Gastrocnemius medialis (tissue), 4 donors: ENCODE results near the gene CCDC102B. TPM values are rescaled to one million over a fixed set of nuclear protein-coding genes. Genes with fewer than 3 reads are reported as not detected.
"Not testable (repeated sequence)": the region's sequence is repeated elsewhere in the genome, so short reads cannot be mapped to it uniquely, and the experiment has no call there.

Experiments used
- ATAC-seq, 2 donors: fragments of 150-250 bp; one replicate each; pipeline ENCODE4 v1.9.1; 2016
- DNase-seq, 2 donors: peaks; one replicate each; pipeline ENCODE4 v3.0.0-alpha.2; 2019
- H3K27ac ChIP-seq, 4 donors: fragments of 200-600 bp; sonication (generic); 1 replicate in 1 of 4; 2 replicates in 3 of 4; pipeline ENCODE4 v1.5.1; 2016 to 2018; ENCODE audit warnings: mild to moderate bottlenecking in 2 of 4, moderate library complexity in 1 of 4
- H3K27me3 ChIP-seq, 3 donors: fragments of 200-600 bp; sonication (generic) in 2 of 3; 1 replicate in 1 of 3; 2 replicates in 2 of 3; pipeline versions ENCODE4 v1.5.1 to v1.6.0; 2016 to 2019; ENCODE audit warnings: mild to moderate bottlenecking in 1 of 3, moderate library complexity in 1 of 3
- H3K36me3 ChIP-seq, 2 donors: fragments of 200-600 bp; sonication (generic) in 1 of 2; one replicate each; pipeline ENCODE4 v1.5.1; 2017 to 2018
- H3K4me1 ChIP-seq, 2 donors: fragments of 200-600 bp; sonication (generic) in 1 of 2; one replicate each; pipeline ENCODE4 v1.5.1; 2016 to 2017; ENCODE audit warnings: mild to moderate bottlenecking in 2 of 2
- H3K4me3 ChIP-seq, 4 donors: fragments of 200-600 bp; sonication (generic) in 3 of 4; 1 replicate in 1 of 4; 2 replicates in 3 of 4; pipeline ENCODE4 v1.5.1; 2016 to 2019; ENCODE audit warnings: mild to moderate bottlenecking in 2 of 4
- H3K9me3 ChIP-seq, 3 donors: fragments of 200-600 bp; sonication (generic) in 2 of 3; 1 replicate in 1 of 3; 2 replicates in 2 of 3; pipeline ENCODE4 v1.5.1; 2016 to 2019
- CTCF ChIP-seq, 5 experiments: fragments of 450-650 bp in 3 of 5; fragments of 200-600 bp in 2 of 5; sonication (generic) in 2 of 5; IDR thresholded peaks in 4 of 5; conservative IDR thresholded peaks in 1 of 5; 1 replicate in 4 of 5; 2 replicates in 1 of 5; pipeline ENCODE4 v1.5.1; 2016 to 2019; ENCODE audit warnings: antibody characterized with exemption in 5 of 5, mild to moderate bottlenecking in 3 of 5, moderate library complexity in 3 of 5
- POLR2A ChIP-seq, 2 donors: fragments of 450-650 bp; IDR thresholded peaks; one replicate each; pipeline ENCODE4 v1.6.1; 2017; ENCODE audit warnings: antibody characterized with exemption in 2 of 2, mild to moderate bottlenecking in 2 of 2, moderate library complexity in 2 of 2
- in situ Hi-C, 4 donors: fragments of 200-750 bp; cut with MboI; loops; one replicate each; pipeline versions ENCODE4 v1.15.0 to v1.8.0; 2017; ENCODE audit warnings: low sequenced_read_pairs in 4 of 4
- intact Hi-C: fragments of 100-400 bp; cut with DNase I; formaldehyde crosslinking; loops from one replicate; pipeline ENCODE4 v1.15.1; 2023; ENCODE audit warnings: low total_unique reads
- total RNA-seq, 4 donors: library from RNA; depleted of rRNA; stranded (reverse); fragments of >200 nt; gene quantifications; one replicate each; pipeline versions ENCODE4 v1.1.0 to v1.2.3, GENCODE V29; 2016

The CCDC102B gene
- total RNA-seq, 4 donors from 2014 or later: 0.93 to 3.3 (median 1.3) TPM

DNA sequence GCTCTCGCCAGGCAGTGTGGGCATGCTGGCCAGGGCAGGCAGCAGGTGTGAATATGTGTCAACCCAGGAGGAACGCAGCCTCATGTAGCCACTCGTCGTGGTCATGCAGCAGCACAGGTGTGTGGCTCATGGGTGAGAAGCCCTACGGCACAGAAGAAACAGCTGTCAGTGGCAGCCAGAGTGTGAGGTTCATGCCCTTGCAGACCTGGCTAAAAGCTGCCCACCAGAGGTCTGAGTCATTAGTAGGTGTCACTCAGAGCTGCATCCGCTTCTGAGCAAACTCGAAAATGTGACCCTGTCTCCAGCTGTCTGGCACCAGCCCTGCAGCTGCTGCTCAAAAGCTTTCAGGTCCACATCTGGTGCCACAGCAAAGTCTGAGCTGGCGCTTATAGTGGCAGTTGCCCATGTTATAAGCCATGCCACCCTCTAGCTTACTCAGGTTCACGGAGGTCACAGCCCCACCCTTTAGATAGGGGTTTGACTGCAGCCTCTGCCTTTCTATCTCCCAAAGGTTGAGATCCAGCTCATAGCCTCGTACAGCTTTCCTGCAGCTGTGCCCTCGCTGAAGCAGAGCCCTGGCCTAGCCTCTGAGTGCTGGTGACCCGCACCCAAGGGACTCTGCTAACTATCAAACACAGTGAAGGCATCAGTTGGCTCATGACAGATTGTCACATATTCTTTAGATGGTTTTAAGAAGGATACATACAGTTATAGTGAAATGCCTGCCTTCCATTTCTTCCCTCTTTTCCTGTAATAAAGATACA, 195.0 kb downstream of the CCDC102B start:
- intact Hi-C loops (no loop called here), in situ Hi-C loops (no loop called here)
- DNase-seq (no peak), ATAC-seq (no peak)
- TF ChIP-seq POLR2A (IDR thresholded peaks at IDR 0.05): no peak
- no peak for TF ChIP-seq CTCF (IDR thresholded peaks at IDR 0.05 in 4 of 5, conservative IDR thresholded peaks at IDR 0.05 in 1 of 5)
- Histone ChIP-seq H3K27ac (no peak overlapping the region), H3K36me3 (no peaks in the 10 kb centered on the region), H3K9me3 (no peaks in the 10 kb centered on the region), H3K4me3 (no peak overlapping the region), H3K27me3 (no peaks in the 10 kb centered on the region), H3K4me1 (no peaks in the 10 kb centered on the region)

- no peaks in the 10 kb centered on the region for H3K4me1 ChIP-seq
- no peaks in the 10 kb centered on the region for H3K27me3 ChIP-seq
- H3K36me3 ChIP-seq: no peaks in the 10 kb centered on the region
- TF ChIP-seq POLR2A (IDR thresholded peaks at IDR 0.05): no peak
- TF ChIP-seq CTCF (IDR thresholded peaks at IDR 0.05 in 4 of 5, conservative IDR thresholded peaks at IDR 0.05 in 1 of 5): no peak
- in situ Hi-C loops: no loop called here
- no peak for DNase-seq
- no peak overlapping the region for H3K27ac ChIP-seq
- no peak for ATAC-seq
- intact Hi-C loops: no loop called here
- no peaks in the 10 kb centered on the region for H3K9me3 ChIP-seq
- no peak overlapping the region for H3K4me3 ChIP-seq
Observed at GRCh38 chr18:68995675-68996074, 197.8 kb downstream of the CCDC102B start.

DNA sequence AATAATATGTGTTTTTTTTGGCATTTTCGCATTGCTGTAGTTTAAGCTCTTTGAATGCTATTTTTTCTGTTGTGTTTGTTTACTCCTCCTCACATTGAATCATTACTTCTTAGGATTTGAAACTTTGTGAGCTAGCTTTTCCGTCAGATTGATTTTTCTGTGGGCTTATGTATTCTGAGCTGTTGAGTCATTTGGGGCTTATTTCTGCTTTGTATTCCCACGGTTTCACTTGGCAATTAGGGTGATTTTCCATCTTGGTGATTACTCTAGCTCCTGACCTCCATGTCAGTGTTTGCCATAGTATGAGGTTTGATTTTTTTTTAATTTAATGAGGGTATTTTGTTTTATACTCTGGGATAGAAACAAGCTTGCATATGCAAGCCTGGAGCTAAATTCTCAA, 200.0 kb downstream of the CCDC102B start:
- Histone ChIP-seq H3K36me3 (no peaks in the 10 kb centered on the region), H3K9me3 (no peaks in the 10 kb centered on the region), H3K27me3 (no peaks in the 10 kb centered on the region), H3K4me1 (no peaks in the 10 kb centered on the region), H3K4me3 (no peak overlapping the region), H3K27ac (no peak overlapping the region)
- ATAC-seq: no peak
- in situ Hi-C loops (no loop called here), intact Hi-C loops (no loop called here)
- TF ChIP-seq POLR2A (IDR thresholded peaks at IDR 0.05) (no peak), CTCF (IDR thresholded peaks at IDR 0.05 in 4 of 5, conservative IDR thresholded peaks at IDR 0.05 in 1 of 5) (no peak)
- DNase-seq: no peak

- Histone ChIP-seq H3K27ac (no peak overlapping the region), H3K4me3 (no peak overlapping the region), H3K4me1 (no peaks in the 10 kb centered on the region), H3K27me3 (no peaks in the 10 kb centered on the region), H3K36me3 (no peaks in the 10 kb centered on the region), H3K9me3 (no peaks in the 10 kb centered on the region)
- no peak for TF ChIP-seq POLR2A (IDR thresholded peaks at IDR 0.05)
- TF ChIP-seq CTCF (IDR thresholded peaks at IDR 0.05 in 4 of 5, conservative IDR thresholded peaks at IDR 0.05 in 1 of 5): no peak
- no peak for ATAC-seq
- in situ Hi-C loops (no loop called here), intact Hi-C loops (no loop called here)
- DNase-seq: no peak
Observed at GRCh38 chr18:69000366-69000765, 202.5 kb downstream of the CCDC102B start.

DNA sequence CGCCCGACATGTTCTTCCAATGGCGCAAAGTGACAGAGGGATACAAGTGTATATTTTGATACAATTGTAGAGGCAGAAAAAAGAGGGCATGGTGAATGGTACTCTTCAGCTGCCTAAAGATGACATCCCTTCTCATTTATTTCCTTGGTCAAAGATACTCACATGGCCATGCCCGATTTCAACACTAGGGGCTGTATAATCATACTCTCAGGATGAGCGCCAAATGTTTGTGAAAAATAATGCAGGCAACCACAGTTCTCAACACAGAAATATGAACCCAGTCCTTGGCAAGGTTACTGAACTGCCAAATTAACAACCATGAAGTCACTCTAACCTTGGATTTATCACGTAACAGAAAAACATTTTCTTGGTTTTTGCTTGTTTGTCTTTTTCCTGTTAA, 204.4 kb downstream of the CCDC102B start:
- Histone ChIP-seq H3K27me3 (no peaks in the 10 kb centered on the region), H3K36me3 (no peaks in the 10 kb centered on the region), H3K27ac (no peak overlapping the region), H3K4me1 (no peaks in the 10 kb centered on the region), H3K9me3 (no peaks in the 10 kb centered on the region), H3K4me3 (no peak overlapping the region)
- no peak for DNase-seq
- intact Hi-C loops (no loop called here), in situ Hi-C loops (no loop called here)
- no peak for TF ChIP-seq POLR2A (IDR thresholded peaks at IDR 0.05)
- no peak for TF ChIP-seq CTCF (IDR thresholded peaks at IDR 0.05 in 4 of 5, conservative IDR thresholded peaks at IDR 0.05 in 1 of 5)
- no peak for ATAC-seq

DNA sequence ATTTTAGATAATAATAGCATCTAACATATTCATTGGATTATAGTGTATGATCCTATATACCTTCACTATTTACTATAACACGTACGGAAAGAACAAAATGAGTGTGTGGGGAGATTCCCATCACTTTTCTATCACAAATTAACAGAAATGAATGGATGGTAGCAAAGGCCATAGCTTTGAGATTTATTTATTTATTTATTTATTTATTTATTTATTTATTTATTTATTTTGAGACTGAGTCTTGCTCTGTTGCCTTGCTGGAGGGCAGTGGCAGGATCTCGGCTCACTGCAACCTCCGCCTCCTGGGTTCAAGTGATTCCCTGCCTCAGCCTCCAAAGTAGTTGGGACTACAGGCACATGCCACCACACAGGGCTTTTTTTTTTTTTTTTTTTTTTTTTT, 208.3 kb downstream of the CCDC102B start:
- DNase-seq, ATAC-seq, intact Hi-C loops, H3K4me3 ChIP-seq, H3K4me1 ChIP-seq, H3K27ac ChIP-seq, H3K36me3 ChIP-seq, H3K27me3 ChIP-seq, in situ Hi-C loops, H3K9me3 ChIP-seq: not testable (repeated sequence)
